Neural cell (in vitro differentiated cells): ENCODE measurements around the gene ARPIN. TPM values are rescaled to one million over a fixed set of nuclear protein-coding genes. Genes with fewer than 3 reads are reported as not detected.

ENCODE experiments used
- H2AFZ ChIP-seq: fragments of 200-600, 300-800 bp; sonication (generic), shearing (Covaris generic); 2 replicates; pipeline ENCODE4 v1.6.0; 2014; ENCODE audit warnings: low read depth, mild to moderate bottlenecking, antibody characterized with exemption, low read length, moderate library complexity
- H3F3A ChIP-seq: fragments of 200-600 bp; shearing (Covaris generic); 2 replicates; pipeline ENCODE4 v1.6.1; 2016; ENCODE audit warnings: mild to moderate bottlenecking, moderate library complexity, mixed read lengths, antibody characterized with exemption, low read length; ENCODE audit not compliant: insufficient read depth, poor library complexity, severe bottlenecking
- H3K27ac ChIP-seq: fragments of 200-600, 300-800 bp; sonication (generic), shearing (Covaris generic); 2 replicates; pipeline ENCODE4 v1.5.1; 2014; ENCODE audit warnings: mild to moderate bottlenecking, low read length, moderate library complexity
- H3K27me3 ChIP-seq: fragments of 300-800, 200-600 bp; sonication (generic), shearing (Covaris generic); 2 replicates; pipeline ENCODE4 v1.6.0; 2014; ENCODE audit warnings: mild to moderate bottlenecking, low read depth, low read length, moderate library complexity; ENCODE audit not compliant: insufficient read depth
- H3K36me3 ChIP-seq: fragments of 300-800, 200-600 bp; sonication (generic), shearing (Covaris generic); 2 replicates; pipeline ENCODE4 v1.5.1; 2014; ENCODE audit warnings: mild to moderate bottlenecking, antibody characterized with exemption, low read length, moderate library complexity; ENCODE audit not compliant: insufficient read depth
- H3K4me2 ChIP-seq: fragments of 300-800, 200-600 bp; sonication (generic), shearing (Covaris generic); 2 replicates; pipeline ENCODE4 v1.6.0; 2014; ENCODE audit warnings: mild to moderate bottlenecking, low read length
- H3K4me3 ChIP-seq: fragments of 300-800, 200-600 bp; sonication (generic), shearing (Covaris generic); 2 replicates; pipeline ENCODE4 v1.5.1; 2014; ENCODE audit warnings: mild to moderate bottlenecking, low read length, moderate library complexity
- H3K79me2 ChIP-seq: fragments of 200-600 bp; shearing (Covaris generic); replicated peaks from 2 replicates; pipeline ENCODE4 v1.6.0; 2014; ENCODE audit warnings: mild to moderate bottlenecking, low read length, moderate library complexity; ENCODE audit not compliant: insufficient read depth
- H3K9ac ChIP-seq: fragments of 300-800, 200-600 bp; sonication (generic), shearing (Covaris generic); 2 replicates; pipeline ENCODE4 v1.6.1; 2016; ENCODE audit warnings: mild to moderate bottlenecking, low read length, mixed read lengths
- H3K9me2 ChIP-seq: fragments of 200-600 bp; shearing (Covaris generic); 2 replicates; pipeline ENCODE4 v1.6.1; 2016; ENCODE audit warnings: mild to moderate bottlenecking, low read length, mixed read lengths; ENCODE audit not compliant: insufficient read depth
- H3K9me3 ChIP-seq: fragments of 200-600, 300-800 bp; sonication (generic), shearing (Covaris generic); 2 replicates; pipeline ENCODE4 v1.6.1; 2016; ENCODE audit warnings: mild to moderate bottlenecking, mixed run types, low read length, moderate library complexity, mixed read lengths
- H4K20me1 ChIP-seq: fragments of 200-600 bp; shearing (Covaris generic); 2 replicates; pipeline ENCODE4 v1.6.1; 2016; ENCODE audit warnings: mild to moderate bottlenecking, mixed run types; ENCODE audit not compliant: insufficient read depth
- EP300 ChIP-seq: fragments of 450-650 bp; conservative IDR thresholded peaks from 2 replicates; pipeline ENCODE4 v1.6.1; 2014; ENCODE audit warnings: antibody characterized with exemption, mild to moderate bottlenecking, moderate library complexity; ENCODE audit not compliant: poor library complexity, severe bottlenecking
- EZH2 ChIP-seq: fragments of 200-600, 300-800 bp; shearing (Covaris generic), sonication (generic); IDR thresholded peaks from 2 replicates; pipeline ENCODE4 v1.6.1; 2014; ENCODE audit warnings: antibody characterized with exemption, low read length, borderline replicate concordance, mild to moderate bottlenecking; ENCODE audit not compliant: insufficient read depth, poor library complexity, severe bottlenecking
- MXI1 ChIP-seq: fragments of 450-650 bp; conservative IDR thresholded peaks from 2 replicates; pipeline ENCODE4 v1.6.1; 2014; ENCODE audit warnings: antibody characterized with exemption, mild to moderate bottlenecking; ENCODE audit not compliant: poor library complexity, severe bottlenecking
- POLR2AphosphoS5 ChIP-seq: IDR thresholded peaks from 2 replicates; pipeline ENCODE4 v1.6.1; 2012
- RAD21 ChIP-seq: fragments of 450-650 bp; conservative IDR thresholded peaks from 2 replicates; pipeline ENCODE4 v1.6.1; 2014; ENCODE audit warnings: antibody characterized with exemption, mild to moderate bottlenecking, moderate library complexity
- SMC3 ChIP-seq: fragments of 450-650 bp; conservative IDR thresholded peaks from 2 replicates; pipeline ENCODE4 v1.6.1; 2014; ENCODE audit warnings: antibody characterized with exemption, mild to moderate bottlenecking, moderate library complexity; ENCODE audit not compliant: poor library complexity
- TAF1 ChIP-seq: IDR thresholded peaks from 2 replicates; pipeline ENCODE4 v1.6.1; 2012; ENCODE audit warnings: low read depth
- polyA plus RNA-seq: library from polyadenylated mRNA; depleted of rRNA; stranded (reverse); fragments of >200 nt; gene quantifications from 2 replicates; pipeline ENCODE4 v1.2.3, GENCODE V29; 2014
- TF ChIP-seq, protein P1 (sequence below): fragments of 450-650 bp; IDR thresholded peaks from 2 replicates; pipeline ENCODE4 v1.5.1; 2014; ENCODE audit warnings: antibody characterized with exemption, mild to moderate bottlenecking, moderate library complexity; ENCODE audit not compliant: poor library complexity, severe bottlenecking
- TF ChIP-seq, protein P2 (sequence below): IDR thresholded peaks from 2 replicates; pipeline ENCODE4 v1.6.1; 2012; ENCODE audit warnings: borderline replicate concordance

ARPIN gene
- polyA plus RNA-seq, 1 donor from 2014 or later, result 2.7 TPM

DNA sequence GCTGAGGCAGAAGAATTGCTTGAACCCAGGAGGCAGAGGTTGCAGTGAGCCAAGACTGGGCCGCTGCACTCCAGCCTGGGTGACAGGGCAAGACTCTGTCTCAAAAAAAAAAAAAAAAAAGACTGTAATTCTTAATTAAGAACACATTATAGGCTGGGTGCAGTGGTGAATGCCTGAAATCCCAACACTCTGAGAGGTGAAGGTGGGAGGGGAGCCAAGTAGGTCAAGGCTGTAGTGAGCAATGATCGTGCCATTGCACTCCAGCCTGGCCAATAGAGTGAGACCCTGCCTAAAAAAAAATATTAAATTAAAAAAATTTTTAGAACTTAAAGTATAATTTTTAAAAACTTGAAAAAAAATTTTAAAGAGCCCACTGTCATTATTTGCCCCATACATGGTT is 13.4 kb upstream of the ARPIN start:
- H3K79me2 ChIP-seq, result no peaks in the 10 kb centered on the region
- no peaks in the 10 kb centered on the region for H3F3A ChIP-seq
- H3K4me3 ChIP-seq, result no peak overlapping the region
- H3K9me2 ChIP-seq, result no peaks in the 10 kb centered on the region
- TF ChIP-seq EP300, result no peak
- no peak for TF ChIP-seq EZH2
- TF ChIP-seq, protein P1, sequence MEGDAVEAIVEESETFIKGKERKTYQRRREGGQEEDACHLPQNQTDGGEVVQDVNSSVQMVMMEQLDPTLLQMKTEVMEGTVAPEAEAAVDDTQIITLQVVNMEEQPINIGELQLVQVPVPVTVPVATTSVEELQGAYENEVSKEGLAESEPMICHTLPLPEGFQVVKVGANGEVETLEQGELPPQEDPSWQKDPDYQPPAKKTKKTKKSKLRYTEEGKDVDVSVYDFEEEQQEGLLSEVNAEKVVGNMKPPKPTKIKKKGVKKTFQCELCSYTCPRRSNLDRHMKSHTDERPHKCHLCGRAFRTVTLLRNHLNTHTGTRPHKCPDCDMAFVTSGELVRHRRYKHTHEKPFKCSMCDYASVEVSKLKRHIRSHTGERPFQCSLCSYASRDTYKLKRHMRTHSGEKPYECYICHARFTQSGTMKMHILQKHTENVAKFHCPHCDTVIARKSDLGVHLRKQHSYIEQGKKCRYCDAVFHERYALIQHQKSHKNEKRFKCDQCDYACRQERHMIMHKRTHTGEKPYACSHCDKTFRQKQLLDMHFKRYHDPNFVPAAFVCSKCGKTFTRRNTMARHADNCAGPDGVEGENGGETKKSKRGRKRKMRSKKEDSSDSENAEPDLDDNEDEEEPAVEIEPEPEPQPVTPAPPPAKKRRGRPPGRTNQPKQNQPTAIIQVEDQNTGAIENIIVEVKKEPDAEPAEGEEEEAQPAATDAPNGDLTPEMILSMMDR, result no peak
- no peak for TF ChIP-seq RAD21
- no peak for TF ChIP-seq MXI1
- TF ChIP-seq POLR2AphosphoS5, result no peak
- TF ChIP-seq, protein P2, sequence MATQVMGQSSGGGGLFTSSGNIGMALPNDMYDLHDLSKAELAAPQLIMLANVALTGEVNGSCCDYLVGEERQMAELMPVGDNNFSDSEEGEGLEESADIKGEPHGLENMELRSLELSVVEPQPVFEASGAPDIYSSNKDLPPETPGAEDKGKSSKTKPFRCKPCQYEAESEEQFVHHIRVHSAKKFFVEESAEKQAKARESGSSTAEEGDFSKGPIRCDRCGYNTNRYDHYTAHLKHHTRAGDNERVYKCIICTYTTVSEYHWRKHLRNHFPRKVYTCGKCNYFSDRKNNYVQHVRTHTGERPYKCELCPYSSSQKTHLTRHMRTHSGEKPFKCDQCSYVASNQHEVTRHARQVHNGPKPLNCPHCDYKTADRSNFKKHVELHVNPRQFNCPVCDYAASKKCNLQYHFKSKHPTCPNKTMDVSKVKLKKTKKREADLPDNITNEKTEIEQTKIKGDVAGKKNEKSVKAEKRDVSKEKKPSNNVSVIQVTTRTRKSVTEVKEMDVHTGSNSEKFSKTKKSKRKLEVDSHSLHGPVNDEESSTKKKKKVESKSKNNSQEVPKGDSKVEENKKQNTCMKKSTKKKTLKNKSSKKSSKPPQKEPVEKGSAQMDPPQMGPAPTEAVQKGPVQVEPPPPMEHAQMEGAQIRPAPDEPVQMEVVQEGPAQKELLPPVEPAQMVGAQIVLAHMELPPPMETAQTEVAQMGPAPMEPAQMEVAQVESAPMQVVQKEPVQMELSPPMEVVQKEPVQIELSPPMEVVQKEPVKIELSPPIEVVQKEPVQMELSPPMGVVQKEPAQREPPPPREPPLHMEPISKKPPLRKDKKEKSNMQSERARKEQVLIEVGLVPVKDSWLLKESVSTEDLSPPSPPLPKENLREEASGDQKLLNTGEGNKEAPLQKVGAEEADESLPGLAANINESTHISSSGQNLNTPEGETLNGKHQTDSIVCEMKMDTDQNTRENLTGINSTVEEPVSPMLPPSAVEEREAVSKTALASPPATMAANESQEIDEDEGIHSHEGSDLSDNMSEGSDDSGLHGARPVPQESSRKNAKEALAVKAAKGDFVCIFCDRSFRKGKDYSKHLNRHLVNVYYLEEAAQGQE, result no peak
- no peak for TF ChIP-seq SMC3
- TF ChIP-seq TAF1, result no peak
- H3K9me3 ChIP-seq, result no peaks in the 10 kb centered on the region
- H4K20me1 ChIP-seq, result no peaks in the 10 kb centered on the region
- no peaks in the 10 kb centered on the region for H3K27me3 ChIP-seq
- no peak overlapping the region for H3K4me2 ChIP-seq
- H3K9ac ChIP-seq, result no peak overlapping the region
- no peak overlapping the region for H2AFZ ChIP-seq
- no peaks in the 10 kb centered on the region for H3K36me3 ChIP-seq
- no peak overlapping the region for H3K27ac ChIP-seq

DNA sequence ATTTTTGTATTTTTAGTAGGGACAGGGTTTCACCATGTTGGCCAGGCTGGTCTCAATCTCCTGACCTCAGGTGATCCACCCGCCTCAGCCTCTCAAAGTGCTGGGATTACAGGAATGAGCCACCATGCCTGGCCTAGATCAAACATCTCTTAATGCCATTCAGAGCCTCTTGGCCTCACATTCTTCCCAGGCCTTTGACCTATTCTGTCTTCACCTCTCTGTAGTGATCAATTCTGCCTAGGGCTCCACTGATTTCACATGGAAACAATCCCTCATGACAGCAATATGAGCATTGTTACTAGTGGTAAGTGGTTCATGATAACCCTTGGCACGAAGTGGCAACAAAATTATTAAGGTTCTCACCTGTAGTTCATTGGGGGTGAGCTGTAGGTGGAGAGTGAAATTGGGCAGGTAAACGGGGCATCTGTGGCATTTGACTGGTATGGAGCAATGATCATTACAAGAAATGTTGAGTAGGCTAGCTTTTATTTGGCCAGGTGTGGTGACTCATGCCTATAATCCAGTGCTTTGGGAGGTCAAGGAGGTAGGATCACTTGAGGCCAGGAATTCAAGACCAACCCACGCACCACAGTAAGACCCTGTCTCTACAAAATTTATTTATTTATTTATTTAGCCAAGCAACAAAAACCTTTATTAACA is 4.8 kb upstream of the ARPIN start:
- no peaks in the 10 kb centered on the region for H3F3A ChIP-seq
- H3K4me2 ChIP-seq, result no peak overlapping the region
- H3K9me2 ChIP-seq, result no peaks in the 10 kb centered on the region
- H4K20me1 ChIP-seq, result no peaks in the 10 kb centered on the region
- H3K27ac ChIP-seq, result no peak overlapping the region
- H2AFZ ChIP-seq, result no peak overlapping the region
- TF ChIP-seq SMC3 (no peak), POLR2AphosphoS5 (no peak), MXI1 (no peak), TAF1 (no peak), EP300 (no peak), EZH2 (no peak), RAD21 (no peak)
- TF ChIP-seq, protein P1, result no peak
- TF ChIP-seq, protein P2, result no peak
- H3K79me2 ChIP-seq, result no peaks in the 10 kb centered on the region
- no peak overlapping the region for H3K4me3 ChIP-seq
- no peaks in the 10 kb centered on the region for H3K27me3 ChIP-seq
- H3K9ac ChIP-seq, result no peak overlapping the region
- no peaks in the 10 kb centered on the region for H3K36me3 ChIP-seq
- H3K9me3 ChIP-seq, result no peaks in the 10 kb centered on the region
